GM12891 (cell line): ENCODE data around the gene TANC1.

Experiments used
- PAX5 ChIP-seq: IDR thresholded peaks from 2 replicates; pipeline ENCODE4 v1.6.1; 2011; ENCODE audit warnings: low read length, moderate library complexity, mild to moderate bottlenecking; ENCODE audit not compliant: insufficient read depth, severe bottlenecking
- POLR2A ChIP-seq: IDR thresholded peaks from 2 replicates; pipeline ENCODE4 v1.6.1; 2011; ENCODE audit warnings: low read depth, low read length, control low read depth
- POLR2AphosphoS5 ChIP-seq: IDR thresholded peaks from 2 replicates; pipeline ENCODE4 v1.6.1; 2011; ENCODE audit warnings: low read depth, low read length, control low read depth
- TAF1 ChIP-seq: IDR thresholded peaks from 2 replicates; pipeline ENCODE4 v1.6.1; 2011; ENCODE audit warnings: low read depth, low read length, control low read depth

GRCh38 chr2:159045545-159046454 lies 77.4 kb downstream of the TANC1 start:
- TF ChIP-seq POLR2A (no peak), POLR2AphosphoS5 (no peak), TAF1 (no peak), PAX5 (no peak)
